Neural progenitor cell (in vitro differentiated cells): Measurements from ENCODE around the gene HOXC12. TPM values are rescaled to one million over a fixed set of nuclear protein-coding genes. Genes with fewer than 3 reads are reported as not detected.

Experiments
- DNase-seq: peaks from one replicate; pipeline ENCODE4 v3.0.0-alpha.2; 2016; ENCODE audit warnings: low spot score
- H2AFZ ChIP-seq: fragments of 200-600 bp; sonication (generic); replicated peaks from 2 replicates; pipeline ENCODE4 v1.6.1; 2016; ENCODE audit warnings: antibody characterized with exemption
- H3F3A ChIP-seq: fragments of 200-600 bp; sonication (generic); 2 replicates; pipeline ENCODE4 v1.6.1; 2016; ENCODE audit warnings: antibody characterized with exemption, low read depth
- H3K27ac ChIP-seq: fragments of 200-600 bp; sonication (generic); 2 replicates; pipeline ENCODE4 v1.5.1; 2016; ENCODE audit warnings: mild to moderate bottlenecking
- H3K27me3 ChIP-seq: fragments of 200-600 bp; sonication (generic); 2 replicates; pipeline ENCODE4 v1.6.1; 2016; ENCODE audit warnings: mild to moderate bottlenecking, moderate library complexity
- H3K36me3 ChIP-seq: fragments of 200-600 bp; sonication (generic); 2 replicates; pipeline ENCODE4 v1.5.1; 2016
- H3K4me1 ChIP-seq: fragments of 200-600 bp; sonication (generic); 2 replicates; pipeline ENCODE4 v1.6.1; 2016; ENCODE audit warnings: mixed run types
- H3K4me2 ChIP-seq: fragments of 200-600 bp; sonication (generic); 2 replicates; pipeline ENCODE4 v1.6.1; 2016
- H3K4me3 ChIP-seq: fragments of 200-600 bp; sonication (generic); 2 replicates; pipeline ENCODE4 v1.5.1; 2016
- H3K79me2 ChIP-seq: fragments of 200-600 bp; sonication (generic); 2 replicates; pipeline ENCODE4 v1.6.1; 2016; ENCODE audit warnings: low read depth
- H3K9ac ChIP-seq: fragments of 200-600 bp; sonication (generic); 2 replicates; pipeline ENCODE4 v1.6.1; 2016
- H3K9me3 ChIP-seq: fragments of 200-600 bp; sonication (generic); 2 replicates; pipeline ENCODE4 v1.5.1; 2016; ENCODE audit warnings: low read depth
- H4K20me1 ChIP-seq: fragments of 200-600 bp; sonication (generic); 2 replicates; pipeline ENCODE4 v1.6.1; 2016; ENCODE audit warnings: low read depth
- H3K27ac Mint-ChIP-seq: 3 replicates; pipeline ENCODE4 v1.8.0; 2021; ENCODE audit warnings: mixed read lengths
- H3K27me3 Mint-ChIP-seq: 2 replicates; pipeline ENCODE4 v1.8.0; 2022; ENCODE audit warnings: low read depth, mild to moderate bottlenecking, inconsistent platforms, moderate library complexity, mixed read lengths; ENCODE audit not compliant: insufficient read depth
- H3K36me3 Mint-ChIP-seq: 3 replicates; pipeline ENCODE4 v1.8.0; 2021; ENCODE audit warnings: mixed read lengths
- H3K4me1 Mint-ChIP-seq: 3 replicates; pipeline ENCODE4 v1.8.0; 2021; ENCODE audit warnings: mixed read lengths
- H3K4me3 Mint-ChIP-seq: 3 replicates; pipeline ENCODE4 v1.8.0; 2021; ENCODE audit warnings: mild to moderate bottlenecking, moderate library complexity, mixed read lengths
- H3K9me3 Mint-ChIP-seq: 3 replicates; pipeline ENCODE4 v1.8.0; 2020; ENCODE audit warnings: mixed read lengths
- CTCF ChIP-seq: fragments of 200-600 bp; sonication (generic); IDR thresholded peaks from 2 replicates; pipeline ENCODE4 v1.5.1; 2017; ENCODE audit warnings: antibody characterized with exemption, mild to moderate bottlenecking
- EZH2 ChIP-seq: fragments of 200-600 bp; sonication (generic); IDR thresholded peaks from 2 replicates; pipeline ENCODE4 v1.6.1; 2017; ENCODE audit warnings: antibody characterized with exemption, mild to moderate bottlenecking, moderate library complexity
- EZH2phosphoT487 ChIP-seq: fragments of 200-600 bp; sonication (generic); IDR thresholded peaks from 2 replicates; pipeline ENCODE4 v1.6.1; 2017; ENCODE audit warnings: antibody characterized with exemption
- total RNA-seq: library from RNA; depleted of rRNA; stranded (reverse); fragments of >200 nt; gene quantifications from 2 replicates; pipeline ENCODE4 v1.2.3, GENCODE V29; 2015; ENCODE audit warnings: low replicate concordance

Gene HOXC12
- total RNA-seq, 1 donor from 2014 or later: not detected

GRCh38 chr12:54003625-54004024 lies 48.9 kb downstream of the HOXC12 start:
- peaks cover 100% of the 10 kb centered on the region for H3K27me3 ChIP-seq
- Mint-ChIP-seq H3K4me3 (no peak overlapping the region), H3K4me1 (peaks cover 4% of the 10 kb centered on the region), H3K9me3 (peaks cover 2% of the 10 kb centered on the region), H3K36me3 (no peaks in the 10 kb centered on the region), H3K27me3 (peaks cover 98% of the 10 kb centered on the region), H3K27ac (no peak overlapping the region)
- no peak for TF ChIP-seq CTCF
- no peak for TF ChIP-seq EZH2phosphoT487
- no peak for TF ChIP-seq EZH2
- no peak overlapping the region for H3K9ac ChIP-seq
- H3K27ac ChIP-seq: no peak overlapping the region
- no peak overlapping the region for H3K4me3 ChIP-seq
- DNase-seq: no peak
- H3K9me3 ChIP-seq: no peaks in the 10 kb centered on the region
- no peaks in the 10 kb centered on the region for H3K4me1 ChIP-seq
- no peak overlapping the region for H2AFZ ChIP-seq
- no peaks in the 10 kb centered on the region for H3F3A ChIP-seq
- peaks cover 88% of the 10 kb centered on the region for H4K20me1 ChIP-seq
- H3K79me2 ChIP-seq: no peaks in the 10 kb centered on the region
- H3K36me3 ChIP-seq: no peaks in the 10 kb centered on the region
- H3K4me2 ChIP-seq: no peak overlapping the region

- Mint-ChIP-seq H3K4me1 (peaks cover 4% of the 10 kb centered on the region), H3K27ac (no peak overlapping the region), H3K27me3 (peaks cover 94% of the 10 kb centered on the region), H3K36me3 (no peaks in the 10 kb centered on the region), H3K4me3 (no peak overlapping the region), H3K9me3 (no peaks in the 10 kb centered on the region)
- no peak overlapping the region for H2AFZ ChIP-seq
- no peaks in the 10 kb centered on the region for H3K36me3 ChIP-seq
- no peak overlapping the region for H3K9ac ChIP-seq
- no peak for DNase-seq
- H3K27me3 ChIP-seq: peaks cover 100% of the 10 kb centered on the region
- peaks cover 84% of the 10 kb centered on the region for H4K20me1 ChIP-seq
- no peak overlapping the region for H3K4me2 ChIP-seq
- no peaks in the 10 kb centered on the region for H3F3A ChIP-seq
- H3K4me1 ChIP-seq: no peaks in the 10 kb centered on the region
- H3K79me2 ChIP-seq: no peaks in the 10 kb centered on the region
- no peak for TF ChIP-seq EZH2
- TF ChIP-seq EZH2phosphoT487: no peak
- H3K4me3 ChIP-seq: no peak overlapping the region
- H3K27ac ChIP-seq: no peak overlapping the region
- no peaks in the 10 kb centered on the region for H3K9me3 ChIP-seq
These were observed 49.5 kb downstream of the HOXC12 start for GRCh38 chr12:54004063-54004840.

- DNase-seq: peak; percentile 57
- Histone ChIP-seq H3K79me2 (no peaks in the 10 kb centered on the region), H3F3A (no peaks in the 10 kb centered on the region), H3K27me3 (peaks cover 100% of the 10 kb centered on the region), H3K9me3 (no peaks in the 10 kb centered on the region), H3K4me3 (no peak overlapping the region), H3K4me1 (no peaks in the 10 kb centered on the region), H2AFZ (no peak overlapping the region), H3K9ac (no peak overlapping the region), H3K27ac (no peak overlapping the region), H4K20me1 (peaks cover 86% of the 10 kb centered on the region), H3K4me2 (no peak overlapping the region), H3K36me3 (no peaks in the 10 kb centered on the region)
- no peaks in the 10 kb centered on the region for H3K9me3 Mint-ChIP-seq
- H3K36me3 Mint-ChIP-seq: no peaks in the 10 kb centered on the region
- H3K4me1 Mint-ChIP-seq: peaks cover 4% of the 10 kb centered on the region
- H3K27ac Mint-ChIP-seq: no peak overlapping the region
- TF ChIP-seq CTCF (no peak), EZH2 (peak; percentile 84), EZH2phosphoT487 (peak; percentile 82)
- H3K4me3 Mint-ChIP-seq: no peak overlapping the region
- H3K27me3 Mint-ChIP-seq: peaks cover 94% of the 10 kb centered on the region
These were observed 50.3 kb downstream of the HOXC12 start for GRCh38 chr12:54004841-54005530.

GRCh38 chr12:54005531-54005852 lies 50.8 kb downstream of the HOXC12 start:
- no peak overlapping the region for H3K4me3 ChIP-seq
- H3K4me2 ChIP-seq: no peak overlapping the region
- no peaks in the 10 kb centered on the region for H3K9me3 ChIP-seq
- Mint-ChIP-seq H3K36me3 (no peaks in the 10 kb centered on the region), H3K4me3 (no peak overlapping the region), H3K4me1 (peaks cover 4% of the 10 kb centered on the region), H3K27ac (no peak overlapping the region), H3K27me3 (peaks cover 93% of the 10 kb centered on the region), H3K9me3 (peaks cover 2% of the 10 kb centered on the region)
- peaks cover 100% of the 10 kb centered on the region for H3K27me3 ChIP-seq
- TF ChIP-seq EZH2 (peak; percentile 76), CTCF (no peak), EZH2phosphoT487 (no peak)
- no peaks in the 10 kb centered on the region for H3K36me3 ChIP-seq
- H3K27ac ChIP-seq: no peak overlapping the region
- H4K20me1 ChIP-seq: peaks cover 87% of the 10 kb centered on the region
- no peak overlapping the region for H2AFZ ChIP-seq
- no peaks in the 10 kb centered on the region for H3F3A ChIP-seq
- H3K79me2 ChIP-seq: no peaks in the 10 kb centered on the region
- no peak for DNase-seq
- H3K4me1 ChIP-seq: no peaks in the 10 kb centered on the region
- no peak overlapping the region for H3K9ac ChIP-seq
